Cardiac muscle cell (in vitro differentiated cells and primary cell): ENCODE data around the gene SGPP2. TPM values are rescaled to one million over a fixed set of nuclear protein-coding genes. Genes with fewer than 3 reads are reported as not detected.

ENCODE experiments used
- DNase-seq, 2 donors: peaks; one replicate each; pipeline versions ENCODE4 v3.0.0 to v3.0.0-alpha.2; 2010 to 2017; ENCODE audit warnings: low read depth in 1 of 2, low spot score in 1 of 2
- H3K27ac ChIP-seq: fragments of 200-600 bp; sonication (generic); 2 replicates; pipeline ENCODE4 v1.5.1; 2016
- H3K27me3 ChIP-seq: fragments of 200-600 bp; sonication (generic); 2 replicates; pipeline ENCODE4 v1.6.0; 2016; ENCODE audit warnings: control low read depth
- H3K36me3 ChIP-seq: fragments of 200-600 bp; sonication (generic); 2 replicates; pipeline ENCODE4 v1.5.1; 2016; ENCODE audit warnings: control low read depth
- H3K4me1 ChIP-seq: fragments of 200-600 bp; sonication (generic); 2 replicates; pipeline ENCODE4 v1.8.1; 2017; ENCODE audit warnings: low read depth, mild to moderate bottlenecking, mixed run types
- H3K4me3 ChIP-seq: fragments of 200-600 bp; sonication (generic); 2 replicates; pipeline ENCODE4 v1.5.1; 2016; ENCODE audit warnings: mild to moderate bottlenecking
- H3K9me3 ChIP-seq: fragments of 200-600 bp; sonication (generic); 2 replicates; pipeline ENCODE4 v1.5.1; 2017; ENCODE audit warnings: low read depth, mild to moderate bottlenecking, control low read depth
- CTCF ChIP-seq: IDR thresholded peaks from 2 replicates; pipeline ENCODE4 v1.5.1; 2012; ENCODE audit warnings: low read depth, mild to moderate bottlenecking, low read length
- polyA plus RNA-seq: library from polyadenylated mRNA; unstranded; fragments of >200 nt; fragmentation: Nextera tagmentation; extraction: Ambion mirVana; gene quantifications from 2 replicates; pipeline ENCODE4 v1.2.1, GENCODE V29; 2016
- total RNA-seq: library from RNA; depleted of rRNA; stranded (reverse); fragments of >200 nt; gene quantifications from 2 replicates; pipeline ENCODE4 v1.2.3, GENCODE V29; 2016

SGPP2 gene
- total and polyA plus RNA-seq, 2 experiments from 2014 or later, result 11.6 to 44.6 TPM

GRCh38 chr2:222526480-222527277 is 102.3 kb downstream of the SGPP2 start:
- Histone ChIP-seq H3K4me3 (no peak overlapping the region), H3K27me3 (no peaks in the 10 kb centered on the region), H3K36me3 (peaks cover 6% of the 10 kb centered on the region), H3K27ac (no peak overlapping the region), H3K9me3 (no peaks in the 10 kb centered on the region), H3K4me1 (no peaks in the 10 kb centered on the region)
- DNase-seq, result no peak
- no peak for TF ChIP-seq CTCF

DNA sequence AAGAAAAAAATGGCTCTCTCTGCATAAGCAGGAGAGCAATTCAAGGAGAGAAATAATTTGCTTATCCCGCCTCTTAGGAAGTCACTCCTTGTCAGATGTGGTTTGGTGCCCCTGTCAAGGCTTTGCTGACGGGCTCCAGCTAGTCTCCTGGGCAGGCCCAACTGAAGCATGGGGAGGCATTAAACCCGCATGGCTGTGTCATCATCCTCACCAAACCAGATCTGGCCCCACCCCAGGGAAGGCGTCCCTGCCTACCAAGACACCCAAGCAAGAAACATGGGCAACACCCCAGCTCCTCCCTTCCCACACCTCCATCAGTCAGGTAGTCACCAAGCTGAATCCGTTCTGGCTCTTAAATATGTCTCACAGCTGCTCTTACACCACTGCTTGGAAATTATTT is 108.0 kb downstream of the SGPP2 start:
- no peak for DNase-seq
- no peak for TF ChIP-seq CTCF
- Histone ChIP-seq H3K9me3 (no peaks in the 10 kb centered on the region), H3K27me3 (no peaks in the 10 kb centered on the region), H3K27ac (no peak overlapping the region), H3K36me3 (no peaks in the 10 kb centered on the region), H3K4me3 (no peak overlapping the region), H3K4me1 (no peaks in the 10 kb centered on the region)

DNA sequence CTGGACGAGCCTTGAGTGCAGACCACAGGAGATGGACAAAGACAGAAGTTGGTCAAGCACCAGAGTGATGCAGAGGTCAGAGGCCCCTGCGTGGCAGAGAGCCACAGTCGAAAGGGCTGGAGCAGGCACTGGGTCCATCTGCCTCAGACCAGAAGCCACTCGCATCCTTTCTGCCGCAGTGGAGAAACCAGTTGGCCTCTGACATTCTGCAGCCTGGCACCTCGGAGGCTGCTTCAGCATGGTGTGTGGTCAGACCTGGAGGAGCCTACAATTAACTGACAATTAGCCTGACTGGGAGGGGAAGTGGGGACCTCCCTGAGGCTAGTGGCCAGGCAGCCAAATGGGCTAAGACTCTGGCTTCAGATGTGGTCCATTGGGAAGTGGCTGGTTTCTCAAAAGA is 111.1 kb downstream of the SGPP2 start:
- no peaks in the 10 kb centered on the region for H3K27me3 ChIP-seq
- no peak for TF ChIP-seq CTCF
- no peak overlapping the region for H3K4me3 ChIP-seq
- DNase-seq, result no peak
- no peaks in the 10 kb centered on the region for H3K9me3 ChIP-seq
- no peaks in the 10 kb centered on the region for H3K4me1 ChIP-seq
- no peak overlapping the region for H3K27ac ChIP-seq
- no peaks in the 10 kb centered on the region for H3K36me3 ChIP-seq

GRCh38 chr2:222538535-222538934 is 114.2 kb downstream of the SGPP2 start:
- no peaks in the 10 kb centered on the region for H3K36me3 ChIP-seq
- no peak overlapping the region for H3K4me3 ChIP-seq
- no peaks in the 10 kb centered on the region for H3K9me3 ChIP-seq
- no peaks in the 10 kb centered on the region for H3K27me3 ChIP-seq
- no peaks in the 10 kb centered on the region for H3K4me1 ChIP-seq
- no peak for DNase-seq
- no peak overlapping the region for H3K27ac ChIP-seq
- no peak for TF ChIP-seq CTCF

DNA sequence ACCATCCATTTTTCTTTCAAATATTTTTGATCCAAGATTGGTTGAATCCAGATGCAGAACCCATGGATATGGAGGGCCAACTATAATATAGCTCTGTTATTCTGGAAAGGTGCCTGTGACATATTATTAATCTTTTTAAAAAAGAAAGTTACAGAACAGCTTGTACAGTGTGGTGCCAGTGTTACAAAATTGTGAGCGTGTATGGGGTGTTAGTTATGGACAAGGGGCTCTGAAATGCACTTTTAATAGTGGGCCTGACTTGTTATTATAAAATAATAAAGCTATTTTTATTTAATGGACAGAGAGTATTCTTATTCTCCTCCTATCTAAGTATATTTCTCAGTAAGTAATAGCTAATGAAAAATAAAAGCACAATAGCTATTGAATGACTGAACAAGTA is 120.3 kb downstream of the SGPP2 start:
- Histone ChIP-seq H3K4me3 (no peak overlapping the region), H3K4me1 (peaks cover 2% of the 10 kb centered on the region), H3K27me3 (no peaks in the 10 kb centered on the region), H3K27ac (no peak overlapping the region), H3K9me3 (no peaks in the 10 kb centered on the region), H3K36me3 (no peaks in the 10 kb centered on the region)
- no peak for TF ChIP-seq CTCF
- DNase-seq, result no peak
